ENCODE measurements around the gene CCDC24.

GRCh38 chr1:43958351-43959255, 32.8 kb upstream of the CCDC24 start:
- TF ChIP-seq ATF1 (CRISPR knock-in tag; IDR thresholded peaks at IDR 0.05) (no peak), PAXIP1 (CRISPR knock-in tag; conservative IDR thresholded peaks at IDR 0.05) (no peak), ZKSCAN1 (IDR thresholded peaks at IDR 0.05; ENCODE audit: low read length) (no peak), ETV6 (CRISPR knock-in tag; conservative IDR thresholded peaks at IDR 0.05) (no peak), IKZF4 (CRISPR knock-in tag; IDR thresholded peaks at IDR 0.05; ENCODE audit: borderline replicate concordance, low read depth, not compliant biosample characterization) (no peak), CTCF (CRISPR knock-in tag; IDR thresholded peaks at IDR 0.05) (no peak)
- TF ChIP-seq, protein P1, sequence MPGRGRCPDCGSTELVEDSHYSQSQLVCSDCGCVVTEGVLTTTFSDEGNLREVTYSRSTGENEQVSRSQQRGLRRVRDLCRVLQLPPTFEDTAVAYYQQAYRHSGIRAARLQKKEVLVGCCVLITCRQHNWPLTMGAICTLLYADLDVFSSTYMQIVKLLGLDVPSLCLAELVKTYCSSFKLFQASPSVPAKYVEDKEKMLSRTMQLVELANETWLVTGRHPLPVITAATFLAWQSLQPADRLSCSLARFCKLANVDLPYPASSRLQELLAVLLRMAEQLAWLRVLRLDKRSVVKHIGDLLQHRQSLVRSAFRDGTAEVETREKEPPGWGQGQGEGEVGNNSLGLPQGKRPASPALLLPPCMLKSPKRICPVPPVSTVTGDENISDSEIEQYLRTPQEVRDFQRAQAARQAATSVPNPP (CRISPR knock-in tag; IDR thresholded peaks at IDR 0.05): no peak
- TF ChIP-seq, protein P2, sequence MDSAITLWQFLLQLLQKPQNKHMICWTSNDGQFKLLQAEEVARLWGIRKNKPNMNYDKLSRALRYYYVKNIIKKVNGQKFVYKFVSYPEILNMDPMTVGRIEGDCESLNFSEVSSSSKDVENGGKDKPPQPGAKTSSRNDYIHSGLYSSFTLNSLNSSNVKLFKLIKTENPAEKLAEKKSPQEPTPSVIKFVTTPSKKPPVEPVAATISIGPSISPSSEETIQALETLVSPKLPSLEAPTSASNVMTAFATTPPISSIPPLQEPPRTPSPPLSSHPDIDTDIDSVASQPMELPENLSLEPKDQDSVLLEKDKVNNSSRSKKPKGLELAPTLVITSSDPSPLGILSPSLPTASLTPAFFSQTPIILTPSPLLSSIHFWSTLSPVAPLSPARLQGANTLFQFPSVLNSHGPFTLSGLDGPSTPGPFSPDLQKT (CRISPR knock-in tag; IDR thresholded peaks at IDR 0.05; ENCODE audit: borderline replicate concordance): no peak

Data from HepG2 (cell line).